SK-N-SH (cell line): Measurements from ENCODE around the gene EML5.

ENCODE experiments used
- CTCF ChIP-seq: fragments of 200-600 bp; sonication (generic); IDR thresholded peaks from 2 replicates; pipeline ENCODE4 v1.6.1; 2017; ENCODE audit warnings: antibody characterized with exemption, mild to moderate bottlenecking, moderate library complexity
- USF1 ChIP-seq: IDR thresholded peaks from 2 replicates; pipeline ENCODE4 v1.4.0; 2012; ENCODE audit warnings: low read depth, borderline replicate concordance
- TF ChIP-seq, protein P1 (sequence below): IDR thresholded peaks from 2 replicates; pipeline ENCODE4 v1.6.1; 2012; ENCODE audit warnings: mild to moderate bottlenecking, low read depth, low read length, moderate library complexity

DNA sequence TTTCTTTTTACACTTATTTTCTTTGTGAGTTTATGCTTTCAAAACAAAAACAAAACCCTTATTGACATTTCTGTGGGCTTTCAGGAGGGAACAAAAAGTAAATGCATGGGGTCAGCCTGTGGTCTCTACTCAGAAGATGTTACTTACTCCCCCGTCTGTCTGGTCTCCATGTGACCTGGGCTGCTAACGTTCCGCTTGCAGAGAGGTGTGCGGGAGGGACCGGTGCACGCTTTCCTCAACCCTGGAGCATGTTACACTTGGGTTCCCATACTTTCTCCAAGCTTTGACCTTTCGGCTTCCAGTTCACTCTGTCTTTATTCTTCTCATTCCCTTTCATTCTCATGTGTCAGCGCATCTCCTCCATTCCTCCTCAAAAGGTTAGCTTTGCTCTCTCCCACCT, 193.4 kb downstream of the EML5 start:
- TF ChIP-seq USF1 (no peak), CTCF (no peak)
- TF ChIP-seq, protein P1, sequence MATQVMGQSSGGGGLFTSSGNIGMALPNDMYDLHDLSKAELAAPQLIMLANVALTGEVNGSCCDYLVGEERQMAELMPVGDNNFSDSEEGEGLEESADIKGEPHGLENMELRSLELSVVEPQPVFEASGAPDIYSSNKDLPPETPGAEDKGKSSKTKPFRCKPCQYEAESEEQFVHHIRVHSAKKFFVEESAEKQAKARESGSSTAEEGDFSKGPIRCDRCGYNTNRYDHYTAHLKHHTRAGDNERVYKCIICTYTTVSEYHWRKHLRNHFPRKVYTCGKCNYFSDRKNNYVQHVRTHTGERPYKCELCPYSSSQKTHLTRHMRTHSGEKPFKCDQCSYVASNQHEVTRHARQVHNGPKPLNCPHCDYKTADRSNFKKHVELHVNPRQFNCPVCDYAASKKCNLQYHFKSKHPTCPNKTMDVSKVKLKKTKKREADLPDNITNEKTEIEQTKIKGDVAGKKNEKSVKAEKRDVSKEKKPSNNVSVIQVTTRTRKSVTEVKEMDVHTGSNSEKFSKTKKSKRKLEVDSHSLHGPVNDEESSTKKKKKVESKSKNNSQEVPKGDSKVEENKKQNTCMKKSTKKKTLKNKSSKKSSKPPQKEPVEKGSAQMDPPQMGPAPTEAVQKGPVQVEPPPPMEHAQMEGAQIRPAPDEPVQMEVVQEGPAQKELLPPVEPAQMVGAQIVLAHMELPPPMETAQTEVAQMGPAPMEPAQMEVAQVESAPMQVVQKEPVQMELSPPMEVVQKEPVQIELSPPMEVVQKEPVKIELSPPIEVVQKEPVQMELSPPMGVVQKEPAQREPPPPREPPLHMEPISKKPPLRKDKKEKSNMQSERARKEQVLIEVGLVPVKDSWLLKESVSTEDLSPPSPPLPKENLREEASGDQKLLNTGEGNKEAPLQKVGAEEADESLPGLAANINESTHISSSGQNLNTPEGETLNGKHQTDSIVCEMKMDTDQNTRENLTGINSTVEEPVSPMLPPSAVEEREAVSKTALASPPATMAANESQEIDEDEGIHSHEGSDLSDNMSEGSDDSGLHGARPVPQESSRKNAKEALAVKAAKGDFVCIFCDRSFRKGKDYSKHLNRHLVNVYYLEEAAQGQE: no peak
